Dedifferentiated amniotic fluid mesenchymal stem cell (primary cell): ENCODE data around the gene HSD17B3.
"Not testable (repeated sequence)": the region's sequence is repeated elsewhere in the genome, so short reads cannot be mapped to it uniquely, and the experiment has no call there.

Experiments
- DNase-seq: peaks from one replicate; pipeline ENCODE4 v3.0.0-alpha.2; 2016; ENCODE audit errors: extremely low spot score

HSD17B3 gene

DNA sequence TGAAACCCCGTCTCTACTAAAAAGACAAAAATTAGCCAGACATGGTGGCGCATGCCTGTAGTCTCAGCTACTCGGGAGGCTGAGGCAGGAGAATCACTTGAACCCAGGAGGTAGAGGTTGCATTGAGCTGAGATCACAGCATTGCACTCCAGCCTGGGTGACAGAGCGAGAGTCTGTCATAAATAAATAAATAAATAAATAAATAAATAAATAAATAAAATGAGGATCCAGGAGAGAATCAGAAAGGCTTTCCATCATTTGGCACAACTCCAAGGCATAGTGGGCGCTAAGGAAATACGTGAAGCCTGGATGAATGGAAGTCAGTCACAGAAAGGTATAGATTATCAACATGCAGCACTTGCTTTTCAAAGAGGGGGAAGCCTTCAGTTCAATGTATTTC is 65.6 kb downstream of the HSD17B3 start:
- DNase-seq: not testable (repeated sequence)

DNA sequence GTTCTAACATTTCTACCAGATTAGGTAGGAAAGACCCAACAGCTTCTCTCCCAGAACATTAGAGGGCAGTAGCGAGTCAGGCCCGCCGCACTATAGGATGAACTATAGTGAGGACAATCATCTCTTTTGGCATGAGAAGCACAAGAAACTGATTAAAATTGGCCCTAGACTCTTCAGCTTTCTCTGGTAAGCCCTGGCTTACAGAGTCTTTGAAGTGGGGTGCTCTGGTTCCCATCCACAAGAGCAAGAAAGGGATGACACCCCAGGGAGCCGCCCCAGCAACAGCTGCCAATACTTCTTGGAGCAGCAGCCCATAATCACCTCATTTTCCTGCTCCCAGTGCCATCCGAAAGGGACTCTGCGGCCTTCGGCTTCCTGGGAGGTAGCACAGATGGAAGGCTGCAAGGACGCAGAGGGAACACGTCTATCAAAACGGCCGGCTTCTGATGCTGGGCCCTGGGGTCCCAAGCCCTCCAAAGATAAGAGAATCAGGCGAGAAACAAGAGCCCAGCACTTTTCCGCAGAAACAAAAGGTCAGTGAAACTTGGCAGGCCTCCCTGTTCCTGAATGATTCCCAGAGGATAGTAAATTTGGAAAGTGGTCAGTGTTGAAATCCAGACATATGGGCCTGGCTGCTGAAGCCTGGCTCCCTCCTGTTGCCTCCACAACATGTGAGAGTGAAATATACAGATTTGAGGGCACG is 69.3 kb downstream of the HSD17B3 start:
- peak; percentile 65 for DNase-seq

DNA sequence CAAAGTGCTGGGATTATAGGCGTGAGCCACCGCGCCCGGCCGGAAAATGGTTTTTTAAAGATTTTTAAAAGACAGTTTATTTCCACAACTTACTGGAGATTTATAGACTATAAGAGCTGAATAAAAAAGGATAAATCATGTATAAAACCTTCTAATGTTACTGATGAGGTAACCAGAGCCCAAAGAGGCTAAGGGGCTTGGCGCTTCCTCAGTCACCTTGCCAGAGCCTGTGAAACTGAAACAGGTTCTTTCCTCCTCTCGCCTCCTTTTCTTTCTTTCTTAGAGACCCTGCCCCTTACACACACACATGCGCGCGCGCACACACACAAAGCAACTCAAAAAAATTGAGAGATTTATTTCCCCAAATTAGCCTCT is 69.8 kb downstream of the HSD17B3 start:
- DNase-seq: no peak

DNA sequence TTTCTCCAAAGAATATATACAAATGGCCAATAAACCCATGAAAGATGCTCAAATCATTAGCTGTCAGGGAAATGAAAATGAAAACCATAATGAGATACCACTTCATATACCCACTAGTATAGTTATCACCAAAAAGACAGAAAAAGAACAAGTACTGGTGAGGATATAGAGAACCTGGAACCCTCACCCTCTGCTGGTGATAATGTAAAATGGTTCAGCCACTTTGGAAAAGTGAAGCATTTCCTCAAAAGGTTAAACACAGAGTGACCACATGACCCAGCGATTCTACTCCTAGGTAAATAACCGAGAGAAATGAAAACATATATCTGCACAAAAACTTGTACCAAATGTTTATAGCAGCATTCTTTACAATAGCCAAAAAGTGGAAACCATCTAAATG is 72.0 kb downstream of the HSD17B3 start:
- DNase-seq: no peak

DNA sequence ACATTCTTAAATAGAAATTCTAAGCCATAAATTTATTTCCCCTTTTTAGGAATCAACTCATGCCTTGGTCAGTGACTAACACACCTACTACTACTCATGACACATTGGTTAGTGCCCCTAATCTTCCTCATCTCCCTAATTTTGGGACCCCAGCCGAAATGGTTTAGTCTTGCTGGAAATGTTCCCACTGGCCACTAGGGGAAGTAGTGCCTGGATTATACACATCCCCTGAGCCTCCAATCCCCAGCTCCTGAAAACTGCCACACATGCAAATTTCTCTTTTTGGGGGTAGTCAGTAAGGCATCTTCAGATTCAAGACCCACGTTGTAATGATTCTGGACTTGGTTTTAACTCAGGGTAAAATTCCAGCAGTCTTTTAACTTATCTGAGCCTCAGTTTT is 79.8 kb downstream of the HSD17B3 start:
- DNase-seq: no peak

DNA sequence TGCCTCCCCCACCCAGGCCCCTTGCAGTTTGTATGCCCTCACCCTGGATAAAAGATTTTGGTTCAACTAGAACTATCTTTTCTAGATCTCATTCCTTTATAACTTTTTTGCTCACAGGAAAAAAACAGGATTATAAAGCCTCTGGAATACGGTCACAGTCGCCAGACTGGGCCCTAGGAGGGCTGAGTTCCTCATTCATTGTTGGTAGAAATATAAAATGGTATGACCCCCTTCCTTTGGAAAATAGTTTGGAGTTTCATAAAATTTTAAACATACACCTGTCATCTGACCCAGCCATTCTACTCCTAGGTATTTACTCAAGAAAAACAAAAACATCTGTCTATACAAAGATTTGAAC is 82.1 kb downstream of the HSD17B3 start:
- DNase-seq: no peak

DNA sequence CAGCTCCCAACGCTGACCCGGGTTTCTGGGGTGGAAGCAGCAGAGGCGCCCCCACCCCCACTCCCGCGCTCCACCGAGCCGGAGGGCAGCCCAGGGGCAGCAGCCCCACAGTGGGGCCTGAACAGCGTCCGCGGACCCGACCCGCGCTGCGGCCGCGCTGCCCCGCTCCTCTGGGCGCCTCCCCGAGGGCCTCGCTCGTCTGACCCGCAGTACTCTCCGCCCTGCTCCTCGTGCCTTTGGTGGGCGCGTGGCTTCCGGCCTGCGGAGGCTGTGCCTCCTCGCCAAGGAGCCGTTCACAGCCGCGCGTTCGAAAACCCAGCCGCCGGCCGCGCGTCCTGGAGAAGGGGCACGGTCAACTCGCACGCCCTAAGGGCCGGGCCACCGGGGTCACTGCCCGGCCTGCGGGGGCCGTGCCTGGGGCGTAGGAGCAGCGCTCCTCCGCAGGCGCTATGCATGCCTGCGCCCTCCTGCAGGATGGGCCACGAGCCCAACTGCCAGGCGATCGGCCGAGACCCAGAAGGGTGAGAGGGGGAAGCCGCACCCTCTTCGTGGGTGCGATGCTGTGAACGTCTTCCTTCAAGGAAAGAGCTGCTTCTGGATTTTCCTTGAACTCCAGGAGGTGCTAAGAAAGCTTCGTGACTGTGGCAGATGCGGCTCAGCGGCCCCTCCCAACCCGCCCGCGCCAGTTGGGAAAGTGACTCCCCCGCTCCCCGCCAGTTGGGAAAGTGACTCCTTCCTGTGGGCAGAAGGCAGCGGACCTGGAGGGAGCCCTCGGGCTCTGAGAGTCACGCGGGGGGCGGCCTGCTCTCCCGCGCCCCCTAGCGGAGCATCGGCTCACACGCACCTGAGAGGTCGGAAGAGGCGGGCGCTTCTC is 82.7 kb downstream of the HSD17B3 start:
- no peak for DNase-seq

DNA sequence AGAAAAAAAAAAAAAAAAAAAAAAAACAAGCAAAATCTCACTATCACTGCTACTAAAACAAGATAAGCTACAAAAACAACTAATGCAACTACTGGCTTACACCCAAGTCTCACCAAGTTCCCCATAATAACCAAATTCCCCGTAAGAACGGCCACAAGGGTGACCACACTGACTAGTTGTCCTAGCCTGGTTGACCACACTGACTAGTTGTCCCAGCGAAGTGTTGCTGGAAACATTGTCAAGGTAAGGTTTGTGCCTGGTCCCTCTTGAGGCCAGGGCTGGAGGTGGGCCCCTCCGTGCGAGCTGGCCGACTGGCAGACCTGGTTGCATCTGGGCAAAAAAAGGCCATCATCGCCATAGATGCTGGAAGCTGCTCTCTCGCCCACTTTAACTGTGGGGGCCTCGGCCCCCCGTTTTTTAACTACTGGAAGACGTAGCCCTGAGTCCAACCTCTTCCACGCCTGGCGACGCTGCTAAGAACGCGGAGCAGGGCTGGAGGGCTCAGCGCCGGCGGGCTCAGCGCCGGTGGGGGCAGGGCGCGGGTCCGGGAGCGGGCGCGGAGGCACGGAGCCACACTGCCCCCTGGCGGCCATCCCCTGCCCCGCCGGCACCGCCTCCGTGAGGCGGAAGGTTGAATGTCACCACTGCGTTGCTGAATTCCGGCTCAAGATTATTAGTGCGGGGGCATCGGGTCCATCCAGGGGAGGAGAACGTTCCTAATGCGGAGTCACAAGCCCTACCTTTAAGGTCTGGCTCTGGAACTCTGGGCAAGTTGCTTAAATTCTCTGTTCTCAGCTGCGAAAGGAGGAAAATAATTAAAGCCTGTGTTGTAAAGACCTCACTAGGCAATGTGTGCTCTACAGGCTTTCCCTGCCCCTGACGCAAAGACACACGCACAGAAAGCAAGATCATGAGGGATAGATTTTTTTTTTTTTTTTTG is 84.0 kb downstream of the HSD17B3 start:
- peak; percentile 22 for DNase-seq

DNA sequence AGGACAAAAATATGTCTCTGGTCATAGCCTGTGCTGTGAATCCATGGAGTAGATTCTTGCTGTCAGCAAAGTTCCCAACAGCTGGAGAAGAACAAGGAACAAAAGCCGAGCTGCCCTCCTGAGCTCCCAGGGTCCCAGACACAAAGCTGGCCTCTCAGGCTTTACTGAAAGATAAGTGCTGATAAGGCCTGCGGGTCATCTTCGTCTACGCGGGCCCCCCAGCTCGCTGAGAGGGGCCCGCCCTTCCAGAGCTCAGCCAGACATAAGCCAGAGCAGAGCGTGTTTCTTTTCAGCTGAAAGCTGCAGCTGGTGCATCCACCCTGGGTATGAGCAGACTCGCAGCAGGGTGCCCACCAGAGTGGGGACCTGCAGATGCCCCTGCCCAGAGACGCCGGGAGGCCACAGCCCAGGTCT is 84.7 kb downstream of the HSD17B3 start:
- DNase-seq: no peak

DNA sequence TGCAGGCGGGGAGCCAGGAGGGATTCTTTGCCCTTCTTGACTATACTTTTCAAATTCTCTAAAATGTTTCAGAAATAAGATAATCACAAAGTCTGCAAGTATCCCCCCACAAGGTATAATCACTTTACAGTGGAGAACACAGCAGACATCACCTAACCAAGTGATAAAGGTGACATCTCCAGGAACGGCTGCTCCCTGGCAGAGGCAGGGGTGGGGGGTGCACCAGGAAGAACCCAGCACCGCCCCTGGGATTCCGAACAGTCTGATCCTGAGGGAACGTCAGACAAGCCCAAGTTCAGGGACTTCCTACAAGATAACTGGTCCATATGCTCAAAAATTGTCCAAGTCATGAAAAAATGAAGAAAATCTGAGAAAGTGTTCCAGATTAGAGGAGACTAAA is 85.4 kb downstream of the HSD17B3 start:
- no peak for DNase-seq

DNA sequence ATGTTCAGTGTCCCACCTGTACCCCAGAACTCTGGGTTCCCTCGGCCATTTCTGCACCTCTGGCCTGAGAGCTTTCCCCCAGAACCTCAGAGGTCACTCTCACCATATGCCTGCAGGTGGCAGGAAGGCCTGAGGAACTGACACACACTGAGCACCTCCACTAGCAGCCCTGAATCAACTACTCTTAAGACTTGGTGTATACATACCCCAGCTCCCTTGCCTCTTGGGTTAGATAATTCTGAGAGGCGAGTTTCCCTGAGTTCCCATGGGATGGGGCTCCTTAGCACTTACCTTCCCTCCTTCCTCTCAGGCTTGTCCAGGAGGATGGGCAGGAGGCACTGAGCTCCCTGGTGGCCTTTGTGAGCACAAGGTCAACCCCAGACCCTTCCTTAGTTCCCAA is 86.1 kb downstream of the HSD17B3 start:
- DNase-seq: no peak

DNA sequence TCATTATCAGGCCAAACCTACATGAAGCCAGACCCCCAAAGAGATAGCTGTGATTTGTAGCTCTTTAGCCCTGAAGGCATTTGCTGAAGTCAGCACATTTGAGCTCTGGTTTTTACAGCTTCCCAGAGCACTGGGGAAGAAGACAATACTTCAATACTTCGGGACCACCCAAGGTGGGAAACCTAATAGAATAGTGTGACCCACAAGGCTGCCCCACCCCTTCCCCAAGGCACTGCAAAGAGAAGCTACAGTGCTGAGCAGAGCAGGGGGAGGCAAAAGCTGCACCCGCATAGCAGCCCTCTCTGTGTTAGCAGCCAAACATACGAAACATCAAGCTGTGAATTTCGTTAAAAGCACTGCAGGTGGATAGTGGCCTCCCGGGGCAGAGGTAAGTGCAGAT is 87.3 kb downstream of the HSD17B3 start:
- DNase-seq: no peak

DNA sequence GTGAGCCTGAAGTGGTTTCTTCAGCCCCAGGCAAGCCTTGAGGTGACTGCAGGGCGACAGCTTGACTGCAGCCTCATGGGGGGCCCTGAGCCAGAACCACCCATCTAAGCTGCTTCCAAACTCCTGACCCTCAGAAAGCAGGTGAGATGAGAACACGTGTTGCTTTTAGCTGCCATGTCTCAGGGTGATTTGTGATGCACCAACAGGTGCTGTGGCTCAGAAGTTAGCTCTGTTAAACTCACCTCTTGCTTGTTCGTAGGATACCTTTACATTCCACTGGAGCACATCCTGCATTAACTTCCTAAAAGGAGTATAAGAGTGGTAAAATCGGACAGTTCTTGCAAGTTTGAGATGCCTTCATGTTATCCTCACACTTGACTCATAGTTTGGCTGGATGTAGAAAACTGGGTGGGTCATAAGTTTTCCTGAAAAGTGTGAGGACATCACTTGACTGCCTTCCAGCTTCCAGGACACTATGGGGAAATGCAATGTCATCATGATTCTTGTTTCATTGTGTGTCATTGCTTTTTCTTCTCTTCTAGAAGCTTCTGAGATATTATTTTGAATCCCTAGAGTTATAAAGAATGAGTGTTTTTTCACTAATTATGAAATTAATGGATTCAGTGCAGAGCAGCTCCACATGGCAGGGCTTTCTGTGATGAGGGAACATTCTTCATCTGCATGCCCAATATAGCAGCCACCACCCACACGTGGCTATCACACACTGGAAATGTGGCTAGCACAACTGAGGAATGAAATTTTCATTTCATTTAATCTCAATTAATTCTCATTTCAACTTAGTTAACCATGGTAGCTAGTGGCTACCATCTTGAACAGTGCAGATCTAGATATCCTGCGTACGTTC is 92.3 kb downstream of the HSD17B3 start:
- DNase-seq: peak; percentile 50

DNA sequence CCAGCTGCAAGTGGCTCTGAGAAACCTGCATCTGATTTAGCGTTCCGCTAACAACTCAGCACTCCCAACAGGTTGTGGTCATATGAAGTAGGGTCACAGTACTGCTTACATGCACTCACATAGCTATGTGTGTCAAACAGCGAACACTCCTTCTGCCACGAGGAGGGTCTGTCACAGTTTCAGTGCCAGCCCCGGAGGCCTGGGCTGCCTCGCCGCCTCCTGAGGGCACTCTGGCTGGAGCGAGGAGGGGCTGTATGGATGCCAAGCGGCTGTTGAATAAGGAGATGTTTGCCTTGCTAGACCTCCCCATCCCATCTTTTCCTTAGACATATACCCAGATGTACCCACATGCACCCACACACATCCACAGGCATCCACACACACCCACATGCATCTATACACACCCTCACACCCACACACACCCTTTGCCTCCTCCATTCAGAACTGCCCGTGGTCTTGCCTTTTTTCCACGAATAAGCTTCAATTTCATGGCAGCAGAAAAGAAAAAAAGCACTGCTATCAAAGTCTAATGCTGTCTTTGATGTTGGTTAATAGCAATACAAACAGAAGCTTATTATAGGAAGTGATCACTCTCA is 95.7 kb downstream of the HSD17B3 start:
- DNase-seq: no peak

DNA sequence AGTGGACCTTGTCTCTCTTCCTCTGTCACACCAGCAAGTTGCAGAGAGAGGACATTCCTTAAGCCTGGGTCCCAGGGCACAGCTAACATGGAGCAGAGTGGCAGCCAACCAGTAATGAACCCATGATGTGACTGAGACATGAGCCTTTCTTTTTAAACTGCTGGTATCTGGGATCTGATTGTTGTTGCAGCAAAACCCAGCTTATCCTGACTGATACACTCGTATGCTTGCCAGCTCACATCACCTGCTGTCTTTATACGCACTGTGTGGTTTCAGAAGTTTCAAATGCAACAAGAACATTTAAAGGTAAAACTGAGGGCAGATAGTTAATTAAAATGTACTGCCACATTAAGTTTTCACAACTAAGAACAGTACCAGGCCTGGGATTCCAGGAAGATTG is 97.1 kb downstream of the HSD17B3 start:
- DNase-seq: no peak

DNA sequence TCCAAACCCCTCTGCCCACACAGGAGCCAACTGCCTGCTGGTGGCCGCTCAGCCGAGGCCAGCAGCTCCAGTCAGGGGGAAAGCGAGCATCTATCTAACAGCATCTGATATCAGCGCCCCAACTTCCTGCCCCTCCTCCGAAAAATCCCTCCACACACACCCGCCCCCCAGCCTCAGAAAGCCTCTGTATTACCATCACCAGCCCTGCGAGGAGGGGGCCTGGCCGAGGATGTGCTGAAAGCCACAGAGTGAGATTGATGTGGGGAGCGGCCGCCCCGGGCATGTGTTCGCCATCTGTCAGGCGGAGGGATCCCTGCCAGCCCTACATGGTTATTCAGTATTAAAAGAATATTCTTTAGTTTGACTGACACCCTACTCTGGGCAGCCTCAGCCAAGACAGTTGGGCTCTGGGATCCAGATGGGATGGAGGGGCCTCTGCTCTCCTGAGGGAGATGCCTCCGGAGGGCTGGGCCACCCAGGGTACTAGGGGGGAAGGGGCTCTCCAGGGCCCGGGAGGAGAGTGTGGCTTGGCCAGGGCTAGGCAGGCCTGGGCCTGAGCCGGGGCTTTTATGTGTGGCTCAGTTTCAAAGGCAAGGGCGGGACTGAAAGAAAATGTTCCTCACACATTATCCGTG is 98.0 kb downstream of the HSD17B3 start:
- no peak for DNase-seq

DNA sequence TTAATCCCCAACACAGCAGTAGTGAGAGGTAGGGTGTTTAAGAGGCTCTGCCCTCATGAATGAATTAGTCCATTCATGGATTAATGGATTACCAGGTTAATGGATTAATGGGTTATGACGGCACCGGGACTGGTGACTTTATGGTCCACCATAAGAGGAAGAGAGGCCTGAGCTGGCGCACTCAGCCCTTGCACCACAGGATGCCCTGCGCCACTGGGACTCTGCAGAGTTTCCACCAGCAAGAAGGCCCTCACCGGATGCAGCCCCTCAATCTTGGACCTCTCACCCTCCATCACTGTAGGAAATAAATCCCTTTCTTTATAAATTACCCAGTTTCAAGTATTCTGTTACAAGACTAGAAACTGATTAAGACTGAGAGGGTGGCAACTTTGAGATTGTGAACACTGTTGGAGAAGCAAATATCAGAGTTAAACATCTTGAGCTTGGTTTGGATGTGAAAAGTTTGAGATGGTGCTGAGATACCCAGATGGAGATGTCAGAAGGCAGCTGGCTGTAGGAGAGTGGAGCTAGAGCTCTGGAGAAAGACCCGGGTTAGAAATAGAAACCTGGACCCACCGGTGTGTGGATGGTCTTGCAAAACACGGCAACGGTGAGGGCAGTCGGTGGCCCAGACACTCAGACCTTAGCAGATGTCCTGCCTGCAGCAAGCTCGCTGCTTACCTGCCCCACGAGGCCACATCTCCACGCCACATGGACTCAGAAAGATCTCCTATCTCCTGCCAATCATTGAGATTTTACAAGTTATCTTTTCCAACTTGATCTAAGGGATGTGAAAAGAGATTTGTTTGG is 98.8 kb downstream of the HSD17B3 start:
- no peak for DNase-seq

DNA sequence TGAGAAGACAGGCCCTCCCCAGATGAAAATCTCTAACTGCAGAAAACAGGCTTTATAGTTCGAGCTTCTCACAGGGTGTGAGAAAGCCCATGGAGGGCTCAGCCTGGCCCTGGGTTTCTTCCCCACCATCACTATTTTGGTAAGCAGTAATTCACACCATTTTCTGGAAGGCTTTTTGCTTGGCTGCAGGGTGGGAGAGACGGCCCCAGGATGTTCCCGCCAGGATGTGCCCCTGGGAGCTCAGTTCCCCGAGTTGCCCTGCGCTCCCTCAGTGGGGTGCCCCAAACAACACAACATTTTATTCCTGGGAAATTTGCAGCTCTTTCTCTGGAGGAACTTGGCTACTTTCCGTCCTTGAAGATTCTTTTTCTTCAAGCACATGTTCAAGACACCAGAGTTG is 100.8 kb downstream of the HSD17B3 start:
- DNase-seq: no peak

DNA sequence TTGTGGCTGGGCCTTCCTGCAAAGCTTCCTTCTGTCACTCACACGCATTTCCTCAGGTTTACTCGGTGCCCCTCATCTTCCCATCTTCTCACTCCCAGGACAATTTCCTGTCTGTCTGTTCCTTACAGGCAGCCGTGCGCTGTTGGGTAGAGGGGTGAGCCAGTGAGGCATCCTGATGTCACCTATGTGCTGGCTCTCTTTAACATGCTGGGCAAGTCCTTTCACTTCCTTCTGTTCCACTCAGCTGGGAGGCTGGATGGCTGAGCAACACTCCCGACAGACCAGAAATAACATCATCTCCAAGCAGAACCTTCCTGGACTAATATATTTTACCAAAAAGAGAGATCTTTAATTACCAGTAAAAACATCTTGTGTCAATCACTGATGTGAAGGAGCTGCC is 103.0 kb downstream of the HSD17B3 start:
- DNase-seq: no peak

DNA sequence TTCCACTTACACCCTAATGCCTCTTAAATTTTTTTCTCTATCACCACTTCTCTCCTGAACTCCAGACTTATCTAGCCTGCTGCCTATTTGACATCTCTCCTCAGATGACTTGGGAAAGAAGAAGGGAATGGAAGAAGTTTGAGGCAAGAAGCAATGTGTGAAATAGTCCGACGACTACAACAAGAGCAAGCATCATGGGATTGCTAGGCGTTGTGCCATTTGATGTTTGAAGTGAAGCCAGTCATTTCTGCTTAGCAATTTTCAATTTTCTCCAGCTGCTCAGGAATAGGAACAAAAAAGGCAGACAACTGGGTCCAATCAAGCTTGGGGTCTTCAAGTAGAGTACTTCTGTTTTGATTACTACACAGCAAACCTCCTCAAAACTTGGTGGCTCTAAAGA is 106.4 kb downstream of the HSD17B3 start:
- no peak for DNase-seq
